Gastrocnemius medialis (tissue), 4 donors: Measurements from ENCODE around the gene PAX2. TPM values are rescaled to one million over a fixed set of nuclear protein-coding genes. Genes with fewer than 3 reads are reported as not detected.
A peak's percentile ranks its signal among the peaks of the same experiment; 100 is the strongest.

Source experiments
- ATAC-seq, 2 donors: fragments of 150-250 bp; one replicate each; pipeline ENCODE4 v1.9.1; 2016
- DNase-seq, 2 donors: peaks; one replicate each; pipeline ENCODE4 v3.0.0-alpha.2; 2019
- H3K27ac ChIP-seq, 4 donors: fragments of 200-600 bp; sonication (generic); 1 replicate in 1 of 4; 2 replicates in 3 of 4; pipeline ENCODE4 v1.5.1; 2016 to 2018; ENCODE audit warnings: mild to moderate bottlenecking in 2 of 4, moderate library complexity in 1 of 4
- H3K27me3 ChIP-seq, 3 donors: fragments of 200-600 bp; sonication (generic) in 2 of 3; 1 replicate in 1 of 3; 2 replicates in 2 of 3; pipeline versions ENCODE4 v1.5.1 to v1.6.0; 2016 to 2019; ENCODE audit warnings: mild to moderate bottlenecking in 1 of 3, moderate library complexity in 1 of 3
- H3K36me3 ChIP-seq, 2 donors: fragments of 200-600 bp; sonication (generic) in 1 of 2; one replicate each; pipeline ENCODE4 v1.5.1; 2017 to 2018
- H3K4me1 ChIP-seq, 2 donors: fragments of 200-600 bp; sonication (generic) in 1 of 2; one replicate each; pipeline ENCODE4 v1.5.1; 2016 to 2017; ENCODE audit warnings: mild to moderate bottlenecking in 2 of 2
- H3K4me3 ChIP-seq, 4 donors: fragments of 200-600 bp; sonication (generic) in 3 of 4; 1 replicate in 1 of 4; 2 replicates in 3 of 4; pipeline ENCODE4 v1.5.1; 2016 to 2019; ENCODE audit warnings: mild to moderate bottlenecking in 2 of 4
- H3K9me3 ChIP-seq, 3 donors: fragments of 200-600 bp; sonication (generic) in 2 of 3; 1 replicate in 1 of 3; 2 replicates in 2 of 3; pipeline ENCODE4 v1.5.1; 2016 to 2019
- POLR2A ChIP-seq, 2 donors: fragments of 450-650 bp; IDR thresholded peaks; one replicate each; pipeline ENCODE4 v1.6.1; 2017; ENCODE audit warnings: antibody characterized with exemption in 2 of 2, mild to moderate bottlenecking in 2 of 2, moderate library complexity in 2 of 2
- in situ Hi-C, 4 donors: fragments of 200-750 bp; cut with MboI; loops; one replicate each; pipeline versions ENCODE4 v1.15.0 to v1.8.0; 2017; ENCODE audit warnings: low sequenced_read_pairs in 4 of 4
- intact Hi-C: fragments of 100-400 bp; cut with DNase I; formaldehyde crosslinking; loops from one replicate; pipeline ENCODE4 v1.15.1; 2023; ENCODE audit warnings: low total_unique reads
- total RNA-seq, 4 donors: library from RNA; depleted of rRNA; stranded (reverse); fragments of >200 nt; gene quantifications; one replicate each; pipeline versions ENCODE4 v1.1.0 to v1.2.3, GENCODE V29; 2016
- TF ChIP-seq, protein P1 (sequence below), 5 experiments: fragments of 450-650 bp in 3 of 5; fragments of 200-600 bp in 2 of 5; sonication (generic) in 2 of 5; IDR thresholded peaks in 4 of 5; conservative IDR thresholded peaks in 1 of 5; 1 replicate in 4 of 5; 2 replicates in 1 of 5; pipeline ENCODE4 v1.5.1; 2016 to 2019; ENCODE audit warnings: antibody characterized with exemption in 5 of 5, mild to moderate bottlenecking in 3 of 5, moderate library complexity in 3 of 5

PAX2 gene
- total RNA-seq, 4 donors from 2014 or later, result not detected

GRCh38 chr10:100727808-100728207, 17.6 kb upstream of the PAX2 start:
- Histone ChIP-seq H3K4me3 (no peak overlapping the region), H3K27me3 (peaks cover 79 to 92% (median 91%) of the 10 kb centered on the region in 3 donors), H3K4me1 (peaks cover 9 to 22% of the 10 kb centered on the region in 2 donors), H3K36me3 (no peaks in the 10 kb centered on the region), H3K27ac (no peak overlapping the region), H3K9me3 (no peaks in the 10 kb centered on the region)
- intact Hi-C loops (no loop called here), in situ Hi-C loops (no loop called here)
- no peak for ATAC-seq
- TF ChIP-seq, protein P1, sequence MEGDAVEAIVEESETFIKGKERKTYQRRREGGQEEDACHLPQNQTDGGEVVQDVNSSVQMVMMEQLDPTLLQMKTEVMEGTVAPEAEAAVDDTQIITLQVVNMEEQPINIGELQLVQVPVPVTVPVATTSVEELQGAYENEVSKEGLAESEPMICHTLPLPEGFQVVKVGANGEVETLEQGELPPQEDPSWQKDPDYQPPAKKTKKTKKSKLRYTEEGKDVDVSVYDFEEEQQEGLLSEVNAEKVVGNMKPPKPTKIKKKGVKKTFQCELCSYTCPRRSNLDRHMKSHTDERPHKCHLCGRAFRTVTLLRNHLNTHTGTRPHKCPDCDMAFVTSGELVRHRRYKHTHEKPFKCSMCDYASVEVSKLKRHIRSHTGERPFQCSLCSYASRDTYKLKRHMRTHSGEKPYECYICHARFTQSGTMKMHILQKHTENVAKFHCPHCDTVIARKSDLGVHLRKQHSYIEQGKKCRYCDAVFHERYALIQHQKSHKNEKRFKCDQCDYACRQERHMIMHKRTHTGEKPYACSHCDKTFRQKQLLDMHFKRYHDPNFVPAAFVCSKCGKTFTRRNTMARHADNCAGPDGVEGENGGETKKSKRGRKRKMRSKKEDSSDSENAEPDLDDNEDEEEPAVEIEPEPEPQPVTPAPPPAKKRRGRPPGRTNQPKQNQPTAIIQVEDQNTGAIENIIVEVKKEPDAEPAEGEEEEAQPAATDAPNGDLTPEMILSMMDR (IDR thresholded peaks at IDR 0.05 in 4 of 5, conservative IDR thresholded peaks at IDR 0.05 in 1 of 5), result no peak
- no peak for TF ChIP-seq POLR2A (IDR thresholded peaks at IDR 0.05)
- no peak for DNase-seq

DNA sequence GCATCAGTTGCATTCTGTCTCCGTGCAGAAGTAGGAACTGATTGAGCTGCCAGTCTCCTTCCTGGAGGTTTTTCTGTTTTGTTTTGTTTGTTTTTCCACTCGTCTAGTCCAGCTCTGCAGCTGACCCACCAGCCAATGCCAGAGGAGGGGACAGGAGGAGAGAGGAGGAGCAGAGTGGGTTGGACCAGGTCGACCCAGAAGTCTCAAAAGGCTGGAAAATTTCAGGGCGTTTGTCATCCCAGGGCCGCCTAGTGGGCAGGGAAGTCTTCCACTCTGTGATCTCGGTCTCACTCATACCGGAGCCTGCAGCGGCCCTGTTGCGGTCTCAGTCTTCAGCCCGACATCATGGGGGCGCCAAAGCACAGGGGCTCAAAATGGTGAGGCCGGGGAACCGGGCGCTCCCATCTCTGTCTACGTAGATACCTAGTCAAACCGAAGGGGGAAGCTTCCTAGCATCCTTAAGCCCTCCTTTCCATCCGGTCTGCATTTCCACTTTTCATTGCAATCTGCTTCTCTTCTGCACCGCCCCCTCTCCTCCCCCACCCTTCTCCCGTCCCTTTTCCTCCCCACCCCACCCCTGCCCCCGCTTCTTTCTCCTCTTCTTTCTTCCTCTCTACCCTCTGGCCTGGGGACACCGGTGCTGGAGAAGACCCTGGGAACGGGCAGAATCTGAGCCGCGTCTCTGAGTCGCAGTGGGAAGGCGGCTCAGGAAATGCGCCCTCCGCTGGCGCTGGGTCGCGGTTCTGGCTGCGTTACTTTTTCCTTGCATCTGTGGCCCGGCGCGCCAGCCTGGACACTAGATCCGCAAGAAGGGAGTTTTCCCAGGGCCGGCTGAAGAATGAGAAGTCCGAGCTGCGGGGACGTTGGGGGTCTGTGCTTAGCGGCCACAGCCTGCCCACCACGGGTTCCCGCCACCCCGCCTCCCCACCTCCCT, 16.2 kb upstream of the PAX2 start:
- intact Hi-C loops (no loop called here), in situ Hi-C loops (no loop called here)
- H3K27ac ChIP-seq, result no peak overlapping the region
- H3K9me3 ChIP-seq, result no peaks in the 10 kb centered on the region
- no peaks in the 10 kb centered on the region for H3K36me3 ChIP-seq
- ATAC-seq (no peak), DNase-seq (no peak)
- TF ChIP-seq POLR2A (IDR thresholded peaks at IDR 0.05), result no peak
- TF ChIP-seq, protein P1 (IDR thresholded peaks at IDR 0.05 in 4 of 5, conservative IDR thresholded peaks at IDR 0.05 in 1 of 5), result no peak
- peak overlapping the region; percentile 25 to 36 (median 31) for H3K4me3 ChIP-seq
- H3K27me3 ChIP-seq, result peaks cover 79 to 92% (median 85%) of the 10 kb centered on the region in 3 donors
- H3K4me1 ChIP-seq, result peaks cover 9 to 22% of the 10 kb centered on the region in 2 donors

DNA sequence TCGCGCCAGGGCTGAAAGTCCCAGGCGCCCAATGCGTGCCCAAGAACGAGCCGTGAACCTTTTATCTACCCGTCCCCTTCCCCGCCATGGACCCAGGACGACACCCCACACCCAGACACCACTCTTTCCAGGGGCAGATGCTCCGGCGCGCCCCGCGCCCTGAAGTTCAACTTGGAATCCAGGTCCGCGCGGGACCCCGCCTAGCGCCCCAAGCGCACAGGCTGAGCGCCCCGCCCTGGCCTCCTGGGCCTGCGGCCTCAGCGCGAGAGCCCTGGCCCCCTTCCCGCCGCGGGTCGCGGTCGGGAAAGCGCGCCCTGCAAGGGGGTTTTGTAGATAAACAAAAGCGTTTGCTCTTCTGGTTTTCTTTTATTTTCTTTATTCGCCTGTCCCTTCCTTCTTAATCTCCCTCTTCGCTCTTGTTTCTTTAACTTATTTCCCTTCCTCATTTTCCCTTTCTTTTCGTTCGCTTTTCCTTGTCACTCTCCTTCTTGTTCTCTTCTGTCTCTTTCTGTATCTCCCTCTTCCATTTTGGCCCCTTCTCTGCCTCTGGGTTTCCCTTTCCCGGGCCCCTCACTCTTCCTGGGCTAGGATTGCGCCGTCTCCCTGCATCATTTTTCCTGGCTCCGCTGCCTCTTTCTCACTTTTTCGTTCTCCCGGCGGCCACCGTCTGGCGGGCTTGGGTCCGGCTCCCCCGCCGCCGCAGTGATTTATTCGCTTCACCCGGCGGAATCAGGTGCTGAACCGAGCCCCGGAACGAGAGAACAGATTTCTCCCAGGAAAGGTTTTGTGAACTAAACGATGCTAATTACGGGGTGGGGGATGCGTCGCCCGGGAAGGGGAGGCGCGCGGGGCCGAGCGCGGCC, 15.3 kb upstream of the PAX2 start:
- no peaks in the 10 kb centered on the region for H3K9me3 ChIP-seq
- in situ Hi-C loops, result no loop called here
- no peaks in the 10 kb centered on the region for H3K36me3 ChIP-seq
- ATAC-seq (no peak), DNase-seq (no peak)
- TF ChIP-seq, protein P1 (IDR thresholded peaks at IDR 0.05 in 4 of 5, conservative IDR thresholded peaks at IDR 0.05 in 1 of 5), result no peak
- no peak for TF ChIP-seq POLR2A (IDR thresholded peaks at IDR 0.05)
- H3K4me1 ChIP-seq, result peaks cover 9 to 22% of the 10 kb centered on the region in 2 donors
- H3K27ac ChIP-seq, result no peak overlapping the region
- H3K4me3 ChIP-seq, result peak overlapping the region; percentile 25 to 36 (median 31)
- peaks cover 80 to 94% (median 81%) of the 10 kb centered on the region in 3 donors for H3K27me3 ChIP-seq
- intact Hi-C loops, result no loop called here

DNA sequence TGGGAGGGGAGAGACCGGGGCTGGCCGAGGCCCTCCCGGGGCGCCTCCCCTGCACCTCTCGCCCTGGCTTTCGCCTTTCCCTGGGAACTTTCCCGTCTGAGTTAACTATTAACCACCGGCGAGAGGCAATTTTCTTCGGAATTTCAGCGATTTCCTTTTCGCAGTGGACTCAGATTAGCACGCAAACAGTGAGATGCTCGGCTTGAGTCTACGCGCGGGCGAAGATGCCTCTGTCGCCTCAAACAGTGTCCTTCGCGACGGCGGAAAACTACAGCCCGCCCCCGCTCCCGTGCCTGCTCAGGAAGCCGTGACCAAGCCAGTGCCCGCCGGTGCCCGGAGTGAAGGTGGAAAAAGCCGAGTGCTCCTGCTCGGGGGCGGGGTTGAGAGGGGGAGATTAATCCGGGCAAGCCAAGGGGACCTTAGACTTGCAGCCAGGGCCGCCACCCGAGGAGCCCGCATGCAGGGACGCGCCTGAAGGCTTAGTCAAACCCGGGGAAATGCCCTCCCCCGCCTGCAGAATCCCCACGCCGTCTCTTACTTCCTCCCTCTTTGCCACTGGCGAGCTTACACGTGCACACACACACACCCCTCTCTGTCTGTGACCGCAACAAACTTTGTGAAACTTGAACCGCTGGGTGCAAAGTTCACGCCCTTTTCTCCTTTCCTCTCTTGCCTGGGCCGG, 14.5 kb upstream of the PAX2 start:
- no peak for ATAC-seq
- TF ChIP-seq POLR2A (IDR thresholded peaks at IDR 0.05), result no peak
- TF ChIP-seq, protein P1 (IDR thresholded peaks at IDR 0.05 in 4 of 5, conservative IDR thresholded peaks at IDR 0.05 in 1 of 5), result no peak
- Histone ChIP-seq H3K27ac (no peak overlapping the region), H3K9me3 (no peaks in the 10 kb centered on the region), H3K36me3 (no peaks in the 10 kb centered on the region), H3K4me3 (peak overlapping the region; percentile 13 to 36 (median 28)), H3K27me3 (peaks cover 84 to 95% (median 85%) of the 10 kb centered on the region in 3 donors), H3K4me1 (peaks cover 9 to 22% of the 10 kb centered on the region in 2 donors)
- no peak for DNase-seq
- in situ Hi-C loops, result no loop called here
- intact Hi-C loops, result no loop called here
